Vagina (tissue), 2 donors: ENCODE data around the gene SRD5A1.

Source experiments
- CTCF ChIP-seq, 3 experiments: fragments of 450-650 bp in 2 of 3; fragments of 200-600 bp in 1 of 3; sonication (generic) in 1 of 3; IDR thresholded peaks; one replicate each; pipeline ENCODE4 v1.5.1; 2017 to 2019; ENCODE audit warnings: antibody characterized with exemption in 3 of 3, mild to moderate bottlenecking in 2 of 3, moderate library complexity in 2 of 3
- POLR2AphosphoS5 ChIP-seq, 2 donors: sonication (generic); formaldehyde crosslinking; IDR thresholded peaks; one replicate each; pipeline ENCODE4 v1.9.0; 2017; ENCODE audit warnings: antibody characterized with exemption in 2 of 2, mild to moderate bottlenecking in 2 of 2, low read depth in 1 of 2; ENCODE audit not compliant: insufficient read depth in 1 of 2

GRCh38 chr5:6686915-6687409 is 53.7 kb downstream of the SRD5A1 start:
- TF ChIP-seq CTCF (IDR thresholded peaks at IDR 0.05) (no peak), POLR2AphosphoS5 (IDR thresholded peaks at IDR 0.05; ENCODE audit: insufficient read depth in 1 of 2, low read depth in 1 of 2) (no peak)
